Astrocyte (in vitro differentiated cells and primary cell): ENCODE measurements around the gene MIA. TPM values are rescaled to one million over a fixed set of nuclear protein-coding genes. Genes with fewer than 3 reads are reported as not detected.
A peak's percentile ranks its signal among the peaks of the same experiment; 100 is the strongest.

Source experiments
- DNase-seq: peaks from one replicate; pipeline ENCODE4 v3.0.0-alpha.2; 2010; ENCODE audit warnings: low read depth
- FAIRE-seq: peaks from 2 replicates; lab custom pipeline; 2011; peaks lifted over from hg19 to GRCh38; lab: Jason Lieb, UNC
- H2AFZ ChIP-seq: 2 replicates; pipeline ENCODE4 v1.6.0; 2012; ENCODE audit warnings: low read depth, low read length, inconsistent platforms
- H3K27ac ChIP-seq: 2 replicates; pipeline ENCODE4 v1.5.1; 2011; ENCODE audit warnings: low read depth, low read length, inconsistent platforms
- H3K27me3 ChIP-seq: 2 replicates; pipeline ENCODE4 v1.6.0; 2011; ENCODE audit warnings: low read length, inconsistent platforms; ENCODE audit not compliant: insufficient read depth
- H3K36me3 ChIP-seq: 2 replicates; pipeline ENCODE4 v1.5.1; 2011; ENCODE audit warnings: low read length, inconsistent platforms; ENCODE audit not compliant: insufficient read depth
- H3K4me1 ChIP-seq: 2 replicates; pipeline ENCODE4 v1.5.1; 2011; ENCODE audit warnings: low read length, inconsistent platforms; ENCODE audit not compliant: insufficient read depth
- H3K4me2 ChIP-seq: 2 replicates; pipeline ENCODE4 v1.6.0; 2012; ENCODE audit warnings: low read length, inconsistent platforms
- H3K4me3 ChIP-seq: 2 replicates; pipeline ENCODE4 v1.5.1; 2011; ENCODE audit warnings: low read depth, mild to moderate bottlenecking, low read length, inconsistent platforms; ENCODE audit not compliant: insufficient read depth
- H3K79me2 ChIP-seq: 2 replicates; pipeline ENCODE4 v1.6.0; 2012; ENCODE audit warnings: mild to moderate bottlenecking, low read length, inconsistent platforms; ENCODE audit not compliant: insufficient read depth
- H3K9ac ChIP-seq: 2 replicates; pipeline ENCODE4 v1.6.0; 2012; ENCODE audit warnings: mild to moderate bottlenecking, low read length, inconsistent platforms
- H3K9me3 ChIP-seq: 2 replicates; pipeline ENCODE4 v1.5.1; 2012; ENCODE audit warnings: low read depth, mild to moderate bottlenecking, low read length, inconsistent platforms; ENCODE audit not compliant: insufficient read depth
- H4K20me1 ChIP-seq: 2 replicates; pipeline ENCODE4 v1.6.0; 2012; ENCODE audit warnings: low read length, inconsistent platforms; ENCODE audit not compliant: insufficient read depth
- H3K27ac Mint-ChIP-seq: one replicate; pipeline ENCODE4 v1.8.0; 2021; ENCODE audit warnings: mild to moderate bottlenecking, mixed read lengths; ENCODE audit not compliant: unreplicated experiment
- H3K27me3 Mint-ChIP-seq: one replicate; pipeline ENCODE4 v1.8.0; 2021; ENCODE audit warnings: low read depth, mixed read lengths; ENCODE audit not compliant: unreplicated experiment
- H3K36me3 Mint-ChIP-seq: one replicate; pipeline ENCODE4 v1.8.0; 2021; ENCODE audit warnings: low read depth, mixed read lengths; ENCODE audit not compliant: unreplicated experiment
- H3K4me1 Mint-ChIP-seq: one replicate; pipeline ENCODE4 v1.8.0; 2021; ENCODE audit warnings: low read depth, mixed read lengths; ENCODE audit not compliant: unreplicated experiment
- H3K4me3 Mint-ChIP-seq: one replicate; pipeline ENCODE4 v1.8.0; 2021; ENCODE audit warnings: mild to moderate bottlenecking, moderate library complexity, mixed read lengths; ENCODE audit not compliant: unreplicated experiment
- H3K9me3 Mint-ChIP-seq: one replicate; pipeline ENCODE4 v1.8.0; 2021; ENCODE audit warnings: mild to moderate bottlenecking, mixed read lengths; ENCODE audit not compliant: unreplicated experiment
- EZH2 ChIP-seq: IDR thresholded peaks from 2 replicates; pipeline ENCODE4 v1.6.1; 2012; ENCODE audit warnings: mild to moderate bottlenecking, low read length, inconsistent platforms; ENCODE audit not compliant: insufficient read depth
- total RNA-seq: library from RNA; stranded (reverse); gene quantifications from 2 replicates; pipeline ENCODE4 v1.2.1, GENCODE V29; 2021
- TF ChIP-seq, protein P1 (sequence below): IDR thresholded peaks from 2 replicates; pipeline ENCODE4 v1.5.1; 2011; ENCODE audit warnings: low read depth, mild to moderate bottlenecking, inconsistent platforms, low read length, moderate library complexity; ENCODE audit not compliant: insufficient read depth

MIA gene
- total RNA-seq, 1 donor from 2014 or later = 2.5 TPM

- no peak overlapping the region for H3K4me3 ChIP-seq
- Mint-ChIP-seq H3K36me3 (peaks cover 26% of the 10 kb centered on the region), H3K4me1 (peaks cover 22% of the 10 kb centered on the region), H3K9me3 (no peaks in the 10 kb centered on the region), H3K27ac (no peak overlapping the region), H3K27me3 (no peaks in the 10 kb centered on the region), H3K4me3 (peak overlapping the region; percentile 50)
- H3K9ac ChIP-seq = no peak overlapping the region
- peaks cover 14% of the 10 kb centered on the region for H3K4me1 ChIP-seq
- H3K36me3 ChIP-seq = peaks cover 27% of the 10 kb centered on the region
- peaks cover 90% of the 10 kb centered on the region for H3K79me2 ChIP-seq
- DNase-seq (no peak), FAIRE-seq (no peak)
- no peak overlapping the region for H2AFZ ChIP-seq
- H4K20me1 ChIP-seq = peaks cover 65% of the 10 kb centered on the region
- no peaks in the 10 kb centered on the region for H3K9me3 ChIP-seq
- H3K4me2 ChIP-seq = peak overlapping the region; percentile 43
- H3K27me3 ChIP-seq = no peaks in the 10 kb centered on the region
- no peak overlapping the region for H3K27ac ChIP-seq
- TF ChIP-seq EZH2 = no peak
- TF ChIP-seq, protein P1, sequence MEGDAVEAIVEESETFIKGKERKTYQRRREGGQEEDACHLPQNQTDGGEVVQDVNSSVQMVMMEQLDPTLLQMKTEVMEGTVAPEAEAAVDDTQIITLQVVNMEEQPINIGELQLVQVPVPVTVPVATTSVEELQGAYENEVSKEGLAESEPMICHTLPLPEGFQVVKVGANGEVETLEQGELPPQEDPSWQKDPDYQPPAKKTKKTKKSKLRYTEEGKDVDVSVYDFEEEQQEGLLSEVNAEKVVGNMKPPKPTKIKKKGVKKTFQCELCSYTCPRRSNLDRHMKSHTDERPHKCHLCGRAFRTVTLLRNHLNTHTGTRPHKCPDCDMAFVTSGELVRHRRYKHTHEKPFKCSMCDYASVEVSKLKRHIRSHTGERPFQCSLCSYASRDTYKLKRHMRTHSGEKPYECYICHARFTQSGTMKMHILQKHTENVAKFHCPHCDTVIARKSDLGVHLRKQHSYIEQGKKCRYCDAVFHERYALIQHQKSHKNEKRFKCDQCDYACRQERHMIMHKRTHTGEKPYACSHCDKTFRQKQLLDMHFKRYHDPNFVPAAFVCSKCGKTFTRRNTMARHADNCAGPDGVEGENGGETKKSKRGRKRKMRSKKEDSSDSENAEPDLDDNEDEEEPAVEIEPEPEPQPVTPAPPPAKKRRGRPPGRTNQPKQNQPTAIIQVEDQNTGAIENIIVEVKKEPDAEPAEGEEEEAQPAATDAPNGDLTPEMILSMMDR = no peak
Measured at GRCh38 chr19:40756502-40757110, 18.7 kb upstream of the MIA start.

- H3K27ac Mint-ChIP-seq = no peak overlapping the region
- H3K4me1 Mint-ChIP-seq = peaks cover 15% of the 10 kb centered on the region
- H3K4me2 ChIP-seq = no peak overlapping the region
Measured at GRCh38 chr19:40758491-40758890, 16.8 kb upstream of the MIA start.

More at GRCh38 chr19:40758491-40758890, 16.8 kb upstream of the MIA start:
- H3K36me3 Mint-ChIP-seq = peaks cover 31% of the 10 kb centered on the region
- peaks cover 17% of the 10 kb centered on the region for H3K4me1 ChIP-seq
- H2AFZ ChIP-seq = no peak overlapping the region
- H3K9me3 ChIP-seq = no peaks in the 10 kb centered on the region
- H3K9ac ChIP-seq = no peak overlapping the region
- TF ChIP-seq EZH2 = no peak
- TF ChIP-seq, protein P1 = no peak
- peaks cover 84% of the 10 kb centered on the region for H3K79me2 ChIP-seq
- no peak overlapping the region for H3K4me3 ChIP-seq
- no peak overlapping the region for H3K4me3 Mint-ChIP-seq
- H3K27ac ChIP-seq = no peak overlapping the region
- peaks cover 41% of the 10 kb centered on the region for H3K36me3 ChIP-seq
- FAIRE-seq (no peak), DNase-seq (no peak)
- H3K9me3 Mint-ChIP-seq = no peaks in the 10 kb centered on the region
- H4K20me1 ChIP-seq = peaks cover 84% of the 10 kb centered on the region
- H3K27me3 Mint-ChIP-seq = no peaks in the 10 kb centered on the region
- H3K27me3 ChIP-seq = no peaks in the 10 kb centered on the region
